HEK293 (cell line): Measurements from ENCODE around the gene CHN2.

Experiments used
- CTCF ChIA-PET: fragments of 350-600 bp; formaldehyde crosslinking; extraction: SDS; loops from one replicate; lab custom pipeline; 2021; ENCODE audit warnings: antibody characterized with exemption; lab: Yijun Ruan, JAX
- POLR2A ChIA-PET: fragments of 300-600 bp; formaldehyde crosslinking; extraction: SDS; loops from one replicate; lab custom pipeline; 2020; ENCODE audit warnings: antibody characterized with exemption, inconsistent platforms; lab: Yijun Ruan, JAX
- H3K27ac ChIP-seq: fragments of 200-500 bp; sonication (Bioruptor generic); 2 replicates; pipeline ENCODE4 v1.5.1; 2014; ENCODE audit warnings: low read depth, low read length, control low read depth, inconsistent platforms; ENCODE audit errors: extremely low read depth
- H3K36me3 ChIP-seq, 2 experiments: fragments of 200-500 bp in 1 of 2; sonication (Bioruptor generic) in 1 of 2; 1 replicate in 1 of 2; 2 replicates in 1 of 2; pipeline ENCODE4 v1.5.1; 2014 to 2017; ENCODE audit warnings: inconsistent platforms in 2 of 2, low read length in 2 of 2; ENCODE audit not compliant: control insufficient read depth in 2 of 2, insufficient read depth in 1 of 2
- H3K4me1 ChIP-seq: fragments of 200-500 bp; sonication (Bioruptor generic); 2 replicates; pipeline ENCODE4 v1.5.1; 2014; ENCODE audit warnings: mild to moderate bottlenecking, low read length, inconsistent platforms; ENCODE audit not compliant: control insufficient read depth, insufficient read depth
- H3K4me3 ChIP-seq: 2 replicates; pipeline ENCODE4 v1.5.1; 2011; ENCODE audit warnings: low read depth, mild to moderate bottlenecking, control low read depth, low read length, moderate library complexity
- H3K9me3 ChIP-seq: fragments of 200-500 bp; sonication (Bioruptor generic); 2 replicates; pipeline ENCODE4 v1.5.1; 2014; ENCODE audit warnings: low read depth, low read length, inconsistent platforms; ENCODE audit not compliant: control insufficient read depth, insufficient read depth
- AEBP2 ChIP-seq: fragments of 450-650 bp; formaldehyde crosslinking; IDR thresholded peaks from 2 replicates; pipeline ENCODE4 v1.5.1; 2016; ENCODE audit warnings: missing biosample characterization, missing genetic modification characterization, borderline replicate concordance
- GLIS2 ChIP-seq: fragments of 450-650 bp; formaldehyde crosslinking; IDR thresholded peaks from 2 replicates; pipeline ENCODE4 v1.5.1; 2016; ENCODE audit warnings: missing biosample characterization, missing genetic modification characterization
- HIC1 ChIP-seq: fragments of 450-650 bp; formaldehyde crosslinking; IDR thresholded peaks from 2 replicates; pipeline ENCODE4 v1.5.1; 2016; ENCODE audit warnings: missing biosample characterization, missing genetic modification characterization
- HOXA7 ChIP-seq: sonication (generic); formaldehyde crosslinking; IDR thresholded peaks from 2 replicates; pipeline ENCODE4 v1.8.1; 2022; ENCODE audit warnings: missing genetic modification reagents, borderline replicate concordance
- KLF9 ChIP-seq: fragments of 450-650 bp; formaldehyde crosslinking; IDR thresholded peaks from 2 replicates; pipeline ENCODE4 v1.5.1; 2016; ENCODE audit warnings: missing biosample characterization, missing genetic modification characterization, low read depth
- PRDM4 ChIP-seq: fragments of 450-650 bp; formaldehyde crosslinking; IDR thresholded peaks from 2 replicates; pipeline ENCODE4 v1.5.1; 2017; ENCODE audit warnings: missing biosample characterization, missing genetic modification characterization
- SP2 ChIP-seq: fragments of 450-650 bp; formaldehyde crosslinking; IDR thresholded peaks from 2 replicates; pipeline ENCODE4 v1.5.1; 2016; ENCODE audit warnings: missing biosample characterization, missing genetic modification characterization
- YY1 ChIP-seq: fragments of 450-650 bp; formaldehyde crosslinking; IDR thresholded peaks from 2 replicates; pipeline ENCODE4 v1.5.1; 2018; ENCODE audit warnings: missing biosample characterization, missing genetic modification characterization
- ZFHX2 ChIP-seq: fragments of 450-650 bp; formaldehyde crosslinking; conservative IDR thresholded peaks from 2 replicates; pipeline ENCODE4 v1.5.1; 2016; ENCODE audit warnings: missing biosample characterization, missing genetic modification characterization
- ZFP37 ChIP-seq: fragments of 450-650 bp; formaldehyde crosslinking; IDR thresholded peaks from 2 replicates; pipeline ENCODE4 v1.5.1; 2016; ENCODE audit warnings: missing biosample characterization, missing genetic modification characterization
- ZFP69B ChIP-seq: fragments of 450-650 bp; formaldehyde crosslinking; IDR thresholded peaks from 2 replicates; pipeline ENCODE4 v1.5.1; 2016; ENCODE audit warnings: missing biosample characterization, missing genetic modification characterization
- ZNF10 ChIP-seq: fragments of 450-650 bp; formaldehyde crosslinking; IDR thresholded peaks from 2 replicates; pipeline ENCODE4 v1.5.1; 2017; ENCODE audit warnings: missing biosample characterization, missing genetic modification characterization
- ZNF114 ChIP-seq: fragments of 450-650 bp; formaldehyde crosslinking; IDR thresholded peaks from 2 replicates; pipeline ENCODE4 v1.5.0; 2017; ENCODE audit warnings: missing biosample characterization, missing genetic modification characterization
- ZNF146 ChIP-seq: fragments of 450-650 bp; formaldehyde crosslinking; IDR thresholded peaks from 2 replicates; pipeline ENCODE4 v1.5.1; 2016; ENCODE audit warnings: missing biosample characterization, missing genetic modification characterization
- ZNF174 ChIP-seq: fragments of 450-650 bp; formaldehyde crosslinking; IDR thresholded peaks from 2 replicates; pipeline ENCODE4 v1.5.0; 2017; ENCODE audit warnings: missing biosample characterization, mild to moderate bottlenecking, missing genetic modification characterization
- ZNF221 ChIP-seq: fragments of 450-650 bp; formaldehyde crosslinking; IDR thresholded peaks from 2 replicates; pipeline ENCODE4 v1.5.1; 2017; ENCODE audit warnings: missing biosample characterization, missing genetic modification characterization, borderline replicate concordance
- ZNF26 ChIP-seq: fragments of 450-650 bp; formaldehyde crosslinking; IDR thresholded peaks from 2 replicates; pipeline ENCODE4 v1.5.1; 2016; ENCODE audit warnings: missing biosample characterization, missing genetic modification characterization
- ZNF266 ChIP-seq: fragments of 450-650 bp; formaldehyde crosslinking; IDR thresholded peaks from 2 replicates; pipeline ENCODE4 v1.5.1; 2016; ENCODE audit warnings: missing biosample characterization, missing genetic modification characterization, low read depth
- ZNF274 ChIP-seq, 2 experiments: fragments of 200-500 bp in 1 of 2; fragments of 450-650 bp in 1 of 2; sonication (Bioruptor generic) in 1 of 2; formaldehyde crosslinking in 1 of 2; IDR thresholded peaks; 2 replicates each; pipeline versions ENCODE4 v1.5.1 to v1.6.1; 2014 to 2016; ENCODE audit warnings: borderline replicate concordance in 1 of 2, inconsistent platforms in 1 of 2, low read length in 1 of 2, missing biosample characterization in 1 of 2, missing genetic modification characterization in 1 of 2
- ZNF335 ChIP-seq: fragments of 450-650 bp; formaldehyde crosslinking; conservative IDR thresholded peaks from 2 replicates; pipeline ENCODE4 v1.5.1; 2016; ENCODE audit warnings: missing biosample characterization, missing genetic modification characterization
- ZNF596 ChIP-seq: fragments of 450-650 bp; IDR thresholded peaks from 2 replicates; pipeline ENCODE4 v1.5.0; 2018; ENCODE audit warnings: missing biosample characterization, mild to moderate bottlenecking, missing genetic modification characterization, moderate library complexity
- ZNF624 ChIP-seq: fragments of 450-650 bp; formaldehyde crosslinking; IDR thresholded peaks from 2 replicates; pipeline ENCODE4 v1.5.1; 2017; ENCODE audit warnings: missing biosample characterization, missing genetic modification characterization
- ZNF664 ChIP-seq: fragments of 450-650 bp; formaldehyde crosslinking; IDR thresholded peaks from 2 replicates; pipeline ENCODE4 v1.5.1; 2016; ENCODE audit warnings: missing biosample characterization, missing genetic modification characterization
- ZNF670 ChIP-seq: fragments of 450-650 bp; formaldehyde crosslinking; IDR thresholded peaks from 2 replicates; pipeline ENCODE4 v1.5.1; 2016; ENCODE audit warnings: missing biosample characterization, missing genetic modification characterization, low read depth
- ZXDB ChIP-seq: fragments of 450-650 bp; formaldehyde crosslinking; IDR thresholded peaks from 2 replicates; pipeline ENCODE4 v1.5.1; 2016; ENCODE audit warnings: missing biosample characterization, missing genetic modification characterization

The CHN2 gene

GRCh38 chr7:29147821-29148220 lies 46.8 kb upstream of the CHN2 start:
- Histone ChIP-seq H3K9me3 (no peaks in the 10 kb centered on the region), H3K36me3 (peaks cover 2 to 3% of the 10 kb centered on the region in 2 experiments; a peak in 2 of 3 replicates), H3K4me3 (no peak overlapping the region)
- POLR2A ChIA-PET = no interaction called here
- no peak for TF ChIP-seq ZNF221
- no peak for TF ChIP-seq ZNF274 (IDR thresholded peaks at IDR 0.05; ENCODE audit: low read length)
- TF ChIP-seq ZNF274 (tag by site-specific recombination; IDR thresholded peaks at IDR 0.05; ENCODE audit: borderline replicate concordance) = no peak
- no peak for TF ChIP-seq GLIS2 (tag by site-specific recombination)
- TF ChIP-seq ZNF146 (tag by site-specific recombination) = no peak
- TF ChIP-seq AEBP2 = no peak
- TF ChIP-seq ZNF335 (tag by site-specific recombination) = no peak
- no peak for TF ChIP-seq HIC1 (tag by site-specific recombination)
- no peak for TF ChIP-seq ZFP69B (tag by site-specific recombination)
- no peak for TF ChIP-seq ZNF174
- no peak for TF ChIP-seq ZNF266 (tag by site-specific recombination)
- no peak for TF ChIP-seq ZNF114 (tag by site-specific recombination)
- TF ChIP-seq ZXDB = no peak
- TF ChIP-seq ZNF10 (tag by site-specific recombination) = no peak
- TF ChIP-seq ZNF596 (tag by site-specific recombination) = no peak
- TF ChIP-seq, all 188 proteins: peak for 0
- Histone ChIP-seq H3K4me1 (no peaks in the 10 kb centered on the region), H3K27ac (no peak overlapping the region)
- CTCF ChIA-PET = interaction anchor here (0.7 to 1.8 kb wide), 5 partner anchors 9 to 221 kb away, joined by 4 to 9 read pairs (median 5); no protein-coding TSS in a partner anchor

GRCh38 chr7:29149036-29149435 lies 45.5 kb upstream of the CHN2 start:
- Histone ChIP-seq H3K4me3 (no peak overlapping the region), H3K36me3 (peaks cover 2 to 3% of the 10 kb centered on the region in 2 experiments; a peak in 2 of 3 replicates), H3K27ac (no peak overlapping the region), H3K9me3 (no peaks in the 10 kb centered on the region; the same call in 1 of the 2 replicates), H3K4me1 (no peaks in the 10 kb centered on the region)
- CTCF ChIA-PET = interaction anchor here (0.6 to 1.3 kb wide), 4 partner anchors 23 to 1071 kb away, joined by 3 to 5 read pairs (median 4); no protein-coding TSS in a partner anchor
- TF ChIP-seq KLF9 (no peak), PRDM4 (tag by site-specific recombination) (no peak), YY1 (no peak), ZNF664 (no peak), ZNF670 (no peak), ZNF335 (tag by site-specific recombination) (no peak), SP2 (tag by site-specific recombination) (no peak), ZNF26 (tag by site-specific recombination) (no peak), ZNF624 (tag by site-specific recombination) (no peak), HOXA7 (CRISPR knock-in tag) (no peak), ZFHX2 (tag by site-specific recombination) (no peak), ZFP37 (tag by site-specific recombination) (no peak)
- POLR2A ChIA-PET = interaction anchor here (0.6 kb wide), 1 partner anchor 738 kb away, joined by 4 read pairs; no protein-coding TSS in a partner anchor
